ENCODE results near the gene KIRREL3. TPM values are rescaled to one million over a fixed set of nuclear protein-coding genes. Genes with fewer than 3 reads are reported as not detected.

Gene KIRREL3
- polyA plus RNA-seq, 1 of the 3 experiments (the other 2 are of a cell fraction): 3.7 TPM

DNA sequence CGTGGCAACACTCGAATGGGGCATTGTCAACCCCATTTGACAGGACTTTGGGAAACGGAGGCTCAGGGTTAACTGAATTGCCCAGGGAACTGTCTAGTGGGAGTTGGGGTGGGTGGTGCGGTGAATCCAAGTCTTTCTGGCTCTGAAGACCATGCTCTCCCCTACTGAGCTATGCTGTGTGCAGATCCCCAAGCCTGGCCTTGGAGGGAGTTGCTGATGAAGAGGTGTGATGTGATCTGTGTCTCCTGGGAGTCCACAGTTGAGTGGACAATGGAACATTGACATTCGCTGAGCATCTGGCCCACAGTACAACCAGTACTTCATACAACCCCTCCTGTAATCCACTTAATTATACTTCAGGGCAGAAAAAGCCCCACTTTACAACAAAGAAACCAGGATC is 472.9 kb downstream of the KIRREL3 start:
- ChIA-PET CTCF (interaction anchor here (1.5 kb wide), 1 partner anchor 9 kb away, joined by 5 read pairs; no protein-coding TSS in a partner anchor), POLR2A (no interaction called here)
- Histone ChIP-seq H3K9me3 (no peaks in the 10 kb centered on the region), H3K9me2 (no peaks in the 10 kb centered on the region), H3K27me3 (ENCODE audit: insufficient read depth) (no peaks in the 10 kb centered on the region), H3F3A (replicated peaks; ENCODE audit: insufficient read depth) (no peaks in the 10 kb centered on the region), H4K20me1 (ENCODE audit: insufficient read depth) (no peaks in the 10 kb centered on the region), H3K4me1 (ENCODE audit: control insufficient read depth in 1 of 2, insufficient read depth in 2 of 2, low read depth in 1 of 2, low read length in 1 of 2) (peaks cover 0 to 10% of the 10 kb centered on the region in 2 experiments; a peak in 2 of 4 replicates), H3K4me2 (no peak overlapping the region), H2AFZ (ENCODE audit: low read depth) (no peak overlapping the region), H3K9ac (no peak overlapping the region), H3K36me3 (replicated peaks in 1 of 2; ENCODE audit: control insufficient read depth in 1 of 2, insufficient read depth in 2 of 2, low read length in 1 of 2) (no peaks in the 10 kb centered on the region), H3K4me3 (ENCODE audit: low read depth in 2 of 2, low read length in 1 of 2) (no peak overlapping the region), H3K79me2 (ENCODE audit: insufficient read depth) (no peaks in the 10 kb centered on the region), H3K27ac (ENCODE audit: low read depth in 2 of 2, low read length in 1 of 2) (no peak overlapping the region)
- 75% methylated on average over 4 of the region's 5 CpGs for WGBS (ENCODE audit: low lambda C conversion rate)
- no peak for DNase-seq
- TF ChIP-seq ZBTB33 (IDR thresholded peaks at IDR 0.05; ENCODE audit: borderline replicate concordance, low read depth): no peak
- no peak for TF ChIP-seq CHD2 (IDR thresholded peaks at IDR 0.05; ENCODE audit: low read length, partially characterized antibody)
- no peak for TF ChIP-seq IRF3 (IDR thresholded peaks at IDR 0.05; ENCODE audit: low read depth, low read length)
- TF ChIP-seq ELF1 (IDR thresholded peaks at IDR 0.05): no peak
- no peak for TF ChIP-seq MAX (IDR thresholded peaks at IDR 0.05; ENCODE audit: low read depth)
- no peak for TF ChIP-seq FOSL2 (IDR thresholded peaks at IDR 0.05; ENCODE audit: borderline replicate concordance, low read depth)
- no peak for TF ChIP-seq USF1 (IDR thresholded peaks at IDR 0.05; ENCODE audit: borderline replicate concordance, low read depth)
- no peak for TF ChIP-seq RXRA (IDR thresholded peaks at IDR 0.05; ENCODE audit: borderline replicate concordance, low read depth)
- TF ChIP-seq EZH2phosphoT487 (IDR thresholded peaks at IDR 0.05; ENCODE audit: borderline replicate concordance, low read depth): no peak

DNA sequence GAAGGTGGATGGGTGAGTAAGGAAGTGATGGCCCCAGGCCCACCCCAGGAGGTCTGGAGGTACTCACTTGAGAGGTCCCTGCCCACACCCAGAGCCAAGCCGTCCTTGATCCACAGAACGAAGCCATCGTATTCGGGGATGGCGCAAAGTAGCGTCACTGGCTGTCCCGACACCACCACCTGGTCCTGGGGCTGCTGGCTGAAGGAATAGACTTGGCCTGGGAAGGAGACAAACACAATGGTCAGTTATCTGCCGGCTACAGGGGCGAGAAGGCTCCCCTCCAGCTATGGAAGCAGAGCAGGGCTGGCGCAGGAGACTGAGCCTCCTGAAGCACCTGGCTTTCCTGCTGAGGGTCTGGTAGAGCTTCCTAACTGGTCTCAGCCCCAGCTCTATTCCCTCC is 474.1 kb downstream of the KIRREL3 start:
- Histone ChIP-seq H3K27ac (ENCODE audit: low read depth in 2 of 2, low read length in 1 of 2) (no peak overlapping the region), H3K4me1 (ENCODE audit: control insufficient read depth in 1 of 2, insufficient read depth in 2 of 2, low read depth in 1 of 2, low read length in 1 of 2) (peaks cover 0 to 10% of the 10 kb centered on the region in 2 experiments; a peak in 2 of 4 replicates), H4K20me1 (ENCODE audit: insufficient read depth) (no peaks in the 10 kb centered on the region), H3K27me3 (ENCODE audit: insufficient read depth) (no peaks in the 10 kb centered on the region), H3K79me2 (ENCODE audit: insufficient read depth) (no peaks in the 10 kb centered on the region), H3K9ac (no peak overlapping the region), H3K36me3 (replicated peaks in 1 of 2; ENCODE audit: control insufficient read depth in 1 of 2, insufficient read depth in 2 of 2, low read length in 1 of 2) (no peaks in the 10 kb centered on the region), H3K4me3 (ENCODE audit: low read depth in 2 of 2, low read length in 1 of 2) (no peak overlapping the region), H3K9me3 (no peaks in the 10 kb centered on the region), H3K9me2 (no peaks in the 10 kb centered on the region), H3F3A (replicated peaks; ENCODE audit: insufficient read depth) (no peaks in the 10 kb centered on the region), H2AFZ (ENCODE audit: low read depth) (no peak overlapping the region), H3K4me2 (no peak overlapping the region)
- no peak for DNase-seq
- 68% methylated on average over 4 of the region's 10 CpGs for WGBS (ENCODE audit: low lambda C conversion rate)
- POLR2A ChIA-PET: no interaction called here
- CTCF ChIA-PET: interaction anchor here (1.0 to 2.2 kb wide), 4 partner anchors 8 to 81 kb away, joined by 3 to 8 read pairs (median 5); no protein-coding TSS in a partner anchor
- TF ChIP-seq JUND (IDR thresholded peaks at IDR 0.05) (no peak), ELF1 (IDR thresholded peaks at IDR 0.05) (no peak), USF2 (IDR thresholded peaks at IDR 0.05; ENCODE audit: borderline replicate concordance, low read depth, low read length) (no peak), FOSL2 (IDR thresholded peaks at IDR 0.05; ENCODE audit: borderline replicate concordance, low read depth) (no peak), FOXM1 (IDR thresholded peaks at IDR 0.05; ENCODE audit: low read depth) (no peak), IRF3 (IDR thresholded peaks at IDR 0.05; ENCODE audit: low read depth, low read length) (no peak), TAF1 (IDR thresholded peaks at IDR 0.05; ENCODE audit: borderline replicate concordance, low read depth, low read length) (no peak), RAD21 (IDR thresholded peaks at IDR 0.05; ENCODE audit: low read length) (no peak), SIN3A (IDR thresholded peaks at IDR 0.05; ENCODE audit: borderline replicate concordance, low read depth, low read length) (no peak), GABPA (IDR thresholded peaks at IDR 0.05; ENCODE audit: low read depth) (no peak), RCOR1 (IDR thresholded peaks at IDR 0.05; ENCODE audit: low read length) (no peak), GATA2 (CRISPR knock-in tag; IDR thresholded peaks at IDR 0.05) (no peak), ZBTB33 (IDR thresholded peaks at IDR 0.05; ENCODE audit: borderline replicate concordance, low read depth) (no peak), NFIC (IDR thresholded peaks at IDR 0.05; ENCODE audit: borderline replicate concordance) (no peak)

Measured in SK-N-SH (cell line).